Neural progenitor cell (in vitro differentiated cells): ENCODE results near the gene RALGDS. TPM values are rescaled to one million over a fixed set of nuclear protein-coding genes. Genes with fewer than 3 reads are reported as not detected.

ENCODE experiments used
- DNase-seq: peaks from one replicate; pipeline ENCODE4 v3.0.0-alpha.2; 2016; ENCODE audit warnings: low spot score
- H2AFZ ChIP-seq: fragments of 200-600 bp; sonication (generic); replicated peaks from 2 replicates; pipeline ENCODE4 v1.6.1; 2016; ENCODE audit warnings: antibody characterized with exemption
- H3F3A ChIP-seq: fragments of 200-600 bp; sonication (generic); 2 replicates; pipeline ENCODE4 v1.6.1; 2016; ENCODE audit warnings: antibody characterized with exemption, low read depth
- H3K27ac ChIP-seq: fragments of 200-600 bp; sonication (generic); 2 replicates; pipeline ENCODE4 v1.5.1; 2016; ENCODE audit warnings: mild to moderate bottlenecking
- H3K27me3 ChIP-seq: fragments of 200-600 bp; sonication (generic); 2 replicates; pipeline ENCODE4 v1.6.1; 2016; ENCODE audit warnings: mild to moderate bottlenecking, moderate library complexity
- H3K36me3 ChIP-seq: fragments of 200-600 bp; sonication (generic); 2 replicates; pipeline ENCODE4 v1.5.1; 2016
- H3K4me1 ChIP-seq: fragments of 200-600 bp; sonication (generic); 2 replicates; pipeline ENCODE4 v1.6.1; 2016; ENCODE audit warnings: mixed run types
- H3K4me2 ChIP-seq: fragments of 200-600 bp; sonication (generic); 2 replicates; pipeline ENCODE4 v1.6.1; 2016
- H3K4me3 ChIP-seq: fragments of 200-600 bp; sonication (generic); 2 replicates; pipeline ENCODE4 v1.5.1; 2016
- H3K79me2 ChIP-seq: fragments of 200-600 bp; sonication (generic); 2 replicates; pipeline ENCODE4 v1.6.1; 2016; ENCODE audit warnings: low read depth
- H3K9ac ChIP-seq: fragments of 200-600 bp; sonication (generic); 2 replicates; pipeline ENCODE4 v1.6.1; 2016
- H3K9me3 ChIP-seq: fragments of 200-600 bp; sonication (generic); 2 replicates; pipeline ENCODE4 v1.5.1; 2016; ENCODE audit warnings: low read depth
- H4K20me1 ChIP-seq: fragments of 200-600 bp; sonication (generic); 2 replicates; pipeline ENCODE4 v1.6.1; 2016; ENCODE audit warnings: low read depth
- H3K27ac Mint-ChIP-seq: 3 replicates; pipeline ENCODE4 v1.8.0; 2021; ENCODE audit warnings: mixed read lengths
- H3K27me3 Mint-ChIP-seq: 2 replicates; pipeline ENCODE4 v1.8.0; 2022; ENCODE audit warnings: low read depth, mild to moderate bottlenecking, inconsistent platforms, moderate library complexity, mixed read lengths; ENCODE audit not compliant: insufficient read depth
- H3K36me3 Mint-ChIP-seq: 3 replicates; pipeline ENCODE4 v1.8.0; 2021; ENCODE audit warnings: mixed read lengths
- H3K4me1 Mint-ChIP-seq: 3 replicates; pipeline ENCODE4 v1.8.0; 2021; ENCODE audit warnings: mixed read lengths
- H3K4me3 Mint-ChIP-seq: 3 replicates; pipeline ENCODE4 v1.8.0; 2021; ENCODE audit warnings: mild to moderate bottlenecking, moderate library complexity, mixed read lengths
- H3K9me3 Mint-ChIP-seq: 3 replicates; pipeline ENCODE4 v1.8.0; 2020; ENCODE audit warnings: mixed read lengths
- CTCF ChIP-seq: fragments of 200-600 bp; sonication (generic); IDR thresholded peaks from 2 replicates; pipeline ENCODE4 v1.5.1; 2017; ENCODE audit warnings: antibody characterized with exemption, mild to moderate bottlenecking
- EZH2 ChIP-seq: fragments of 200-600 bp; sonication (generic); IDR thresholded peaks from 2 replicates; pipeline ENCODE4 v1.6.1; 2017; ENCODE audit warnings: antibody characterized with exemption, mild to moderate bottlenecking, moderate library complexity
- EZH2phosphoT487 ChIP-seq: fragments of 200-600 bp; sonication (generic); IDR thresholded peaks from 2 replicates; pipeline ENCODE4 v1.6.1; 2017; ENCODE audit warnings: antibody characterized with exemption
- total RNA-seq: library from RNA; depleted of rRNA; stranded (reverse); fragments of >200 nt; gene quantifications from 2 replicates; pipeline ENCODE4 v1.2.3, GENCODE V29; 2015; ENCODE audit warnings: low replicate concordance

Gene RALGDS
- total RNA-seq, 1 donor from 2014 or later: 24.1 TPM

GRCh38 chr9:133140174-133140505 is 19.1 kb upstream of the RALGDS start:
- Histone ChIP-seq H3K36me3 (no peaks in the 10 kb centered on the region), H4K20me1 (peaks cover 97% of the 10 kb centered on the region), H3K9me3 (no peaks in the 10 kb centered on the region), H2AFZ (no peak overlapping the region), H3K4me2 (no peak overlapping the region), H3K4me1 (peaks cover 6% of the 10 kb centered on the region), H3K27ac (no peak overlapping the region), H3K79me2 (peaks cover 40% of the 10 kb centered on the region), H3F3A (no peaks in the 10 kb centered on the region), H3K4me3 (no peak overlapping the region), H3K9ac (no peak overlapping the region), H3K27me3 (no peaks in the 10 kb centered on the region)
- Mint-ChIP-seq H3K36me3 (no peaks in the 10 kb centered on the region), H3K9me3 (no peaks in the 10 kb centered on the region), H3K4me1 (peaks cover 36% of the 10 kb centered on the region), H3K27me3 (peaks cover 10% of the 10 kb centered on the region), H3K27ac (no peak overlapping the region), H3K4me3 (no peak overlapping the region)
- TF ChIP-seq EZH2phosphoT487 (no peak), EZH2 (no peak), CTCF (no peak)
- no peak for DNase-seq

GRCh38 chr9:133139246-133140173 is 18.5 kb upstream of the RALGDS start:
- Histone ChIP-seq H2AFZ (no peak overlapping the region), H3K36me3 (no peaks in the 10 kb centered on the region), H3K27ac (no peak overlapping the region), H3K9me3 (no peaks in the 10 kb centered on the region), H4K20me1 (peaks cover 97% of the 10 kb centered on the region), H3F3A (no peaks in the 10 kb centered on the region), H3K4me3 (no peak overlapping the region), H3K4me1 (peaks cover 6% of the 10 kb centered on the region), H3K9ac (no peak overlapping the region), H3K79me2 (peaks cover 36% of the 10 kb centered on the region), H3K4me2 (no peak overlapping the region), H3K27me3 (no peaks in the 10 kb centered on the region)
- no peak for TF ChIP-seq EZH2
- no peak for TF ChIP-seq EZH2phosphoT487
- TF ChIP-seq CTCF: no peak
- H3K36me3 Mint-ChIP-seq: no peaks in the 10 kb centered on the region
- peaks cover 35% of the 10 kb centered on the region for H3K4me1 Mint-ChIP-seq
- H3K27me3 Mint-ChIP-seq: peaks cover 11% of the 10 kb centered on the region
- DNase-seq: no peak
- H3K4me3 Mint-ChIP-seq: no peak overlapping the region
- no peak overlapping the region for H3K27ac Mint-ChIP-seq
- H3K9me3 Mint-ChIP-seq: no peaks in the 10 kb centered on the region

GRCh38 chr9:133137451-133138231 is 16.6 kb upstream of the RALGDS start:
- no peak overlapping the region for H3K27ac Mint-ChIP-seq

More at GRCh38 chr9:133137451-133138231, 16.6 kb upstream of the RALGDS start:
- no peak overlapping the region for H3K27ac ChIP-seq
- no peaks in the 10 kb centered on the region for H3K9me3 Mint-ChIP-seq
- no peaks in the 10 kb centered on the region for H3K36me3 Mint-ChIP-seq
- no peaks in the 10 kb centered on the region for H3K27me3 ChIP-seq
- peaks cover 25% of the 10 kb centered on the region for H3K79me2 ChIP-seq
- DNase-seq: no peak
- H3K27me3 Mint-ChIP-seq: peaks cover 7% of the 10 kb centered on the region
- no peak overlapping the region for H2AFZ ChIP-seq
- H3K9me3 ChIP-seq: no peaks in the 10 kb centered on the region
- peaks cover 39% of the 10 kb centered on the region for H3K4me1 Mint-ChIP-seq
- TF ChIP-seq CTCF (no peak), EZH2phosphoT487 (no peak), EZH2 (no peak)
- H3K36me3 ChIP-seq: no peaks in the 10 kb centered on the region
- H3F3A ChIP-seq: no peaks in the 10 kb centered on the region
- no peak overlapping the region for H3K9ac ChIP-seq
- no peak overlapping the region for H3K4me3 ChIP-seq
- H3K4me1 ChIP-seq: peaks cover 13% of the 10 kb centered on the region
- no peak overlapping the region for H3K4me2 ChIP-seq
- H4K20me1 ChIP-seq: peaks cover 100% of the 10 kb centered on the region
- H3K4me3 Mint-ChIP-seq: no peak overlapping the region
